ENCODE results near the gene BMP7. TPM values are rescaled to one million over a fixed set of nuclear protein-coding genes. Genes with fewer than 3 reads are reported as not detected.

BMP7 gene
- not detected for total RNA-seq

DNA sequence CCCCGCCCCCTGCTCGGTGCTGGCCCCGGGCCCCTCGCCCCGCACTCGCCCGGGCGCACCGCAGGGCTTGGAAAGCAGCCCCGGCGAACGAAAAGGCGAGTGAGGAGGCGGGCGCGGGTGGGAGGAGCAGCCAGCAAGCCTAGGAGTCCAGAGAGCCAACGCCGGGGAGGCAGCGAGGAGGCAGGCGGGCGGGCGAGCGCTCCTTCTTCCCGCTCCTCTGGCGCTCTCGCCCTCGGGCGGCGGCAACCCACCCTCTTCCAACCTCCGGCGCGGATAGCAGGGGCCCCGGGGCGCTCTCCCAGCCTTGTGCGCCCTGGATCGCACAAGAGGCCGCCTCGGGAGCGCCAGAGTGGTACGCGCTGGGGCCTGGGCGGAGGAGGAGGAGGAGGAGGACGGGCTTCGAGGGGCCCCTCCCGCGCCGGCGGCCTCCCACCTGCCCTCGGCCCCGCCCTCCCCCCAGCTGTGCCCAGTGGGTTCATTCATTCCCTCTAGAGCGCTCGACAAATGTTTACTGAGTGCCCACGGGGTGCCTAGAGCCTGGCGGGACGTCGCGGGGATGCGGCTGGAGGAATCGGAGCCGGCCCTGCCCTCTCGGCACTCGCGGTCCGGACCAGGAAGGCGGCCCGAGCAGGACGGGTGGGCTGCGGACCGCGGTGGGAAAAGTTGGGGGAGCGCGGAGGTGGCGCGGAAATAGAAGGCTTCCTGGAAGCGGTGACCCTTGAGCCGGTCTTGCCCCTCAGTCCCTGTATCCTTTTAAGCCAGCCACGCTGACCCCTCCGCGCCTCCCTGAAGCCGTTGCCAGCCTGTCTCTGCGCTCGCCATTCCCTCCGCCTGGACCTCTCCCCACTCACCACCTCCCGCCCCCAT, at the start of gene BMP7:
TSS of gene BMP7 (minus strand) at position 351 of the 867 bp plus-strand sequence. CDS start 519 bp downstream, outside the sequence.
- ChIA-PET POLR2A (no interaction called here), CTCF (no interaction called here)
- no peak for DNase-seq
- Mint-ChIP-seq H3K9me3 (no peaks in the 10 kb centered on the region), H3K27ac (no peak within 1 kb of the TSS), H3K4me1 (ENCODE audit: low read depth) (peaks cover 4% of the 10 kb centered on the region), H3K36me3 (no peaks in the 10 kb centered on the region), H3K27me3 (peaks cover 54% of the 10 kb centered on the region), H3K4me3 (no peak within 1 kb of the TSS)
- intact Hi-C loops (cut with micrococcal nuclease) = no loop called here

DNA sequence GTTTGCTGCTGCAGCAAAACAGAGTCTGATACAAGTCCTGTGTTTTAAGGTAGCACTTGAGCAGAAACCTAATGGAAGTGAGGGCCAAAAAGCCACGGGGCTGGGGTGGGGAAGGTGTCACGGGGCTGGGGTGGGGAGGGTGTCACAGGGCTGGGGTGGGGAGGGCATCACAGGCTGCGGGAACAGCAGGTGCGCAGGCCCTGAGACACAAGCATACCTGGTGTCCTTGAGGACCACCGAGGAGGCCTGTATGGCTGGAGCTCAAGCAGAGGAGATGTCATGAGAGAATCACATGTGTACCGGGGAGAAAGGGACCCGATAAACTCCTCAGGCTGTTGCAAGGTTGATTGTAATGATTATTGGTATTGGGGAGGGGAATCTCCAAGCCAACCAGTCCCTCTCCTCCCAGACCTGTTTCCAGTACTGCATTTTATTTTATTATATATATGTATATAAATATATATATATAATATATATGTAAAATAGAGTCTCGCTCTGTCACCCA, 49.6 kb upstream of the BMP7 start:
- Mint-ChIP-seq H3K27ac (no peak overlapping the region), H3K4me1 (ENCODE audit: low read depth) (no peaks in the 10 kb centered on the region), H3K4me3 (no peak overlapping the region), H3K36me3 (no peaks in the 10 kb centered on the region), H3K9me3 (no peaks in the 10 kb centered on the region), H3K27me3 (peaks cover 13% of the 10 kb centered on the region)
- ChIA-PET CTCF (no interaction called here), POLR2A (no interaction called here)
- DNase-seq = no peak
- intact Hi-C loops (cut with micrococcal nuclease) = no loop called here

DNA sequence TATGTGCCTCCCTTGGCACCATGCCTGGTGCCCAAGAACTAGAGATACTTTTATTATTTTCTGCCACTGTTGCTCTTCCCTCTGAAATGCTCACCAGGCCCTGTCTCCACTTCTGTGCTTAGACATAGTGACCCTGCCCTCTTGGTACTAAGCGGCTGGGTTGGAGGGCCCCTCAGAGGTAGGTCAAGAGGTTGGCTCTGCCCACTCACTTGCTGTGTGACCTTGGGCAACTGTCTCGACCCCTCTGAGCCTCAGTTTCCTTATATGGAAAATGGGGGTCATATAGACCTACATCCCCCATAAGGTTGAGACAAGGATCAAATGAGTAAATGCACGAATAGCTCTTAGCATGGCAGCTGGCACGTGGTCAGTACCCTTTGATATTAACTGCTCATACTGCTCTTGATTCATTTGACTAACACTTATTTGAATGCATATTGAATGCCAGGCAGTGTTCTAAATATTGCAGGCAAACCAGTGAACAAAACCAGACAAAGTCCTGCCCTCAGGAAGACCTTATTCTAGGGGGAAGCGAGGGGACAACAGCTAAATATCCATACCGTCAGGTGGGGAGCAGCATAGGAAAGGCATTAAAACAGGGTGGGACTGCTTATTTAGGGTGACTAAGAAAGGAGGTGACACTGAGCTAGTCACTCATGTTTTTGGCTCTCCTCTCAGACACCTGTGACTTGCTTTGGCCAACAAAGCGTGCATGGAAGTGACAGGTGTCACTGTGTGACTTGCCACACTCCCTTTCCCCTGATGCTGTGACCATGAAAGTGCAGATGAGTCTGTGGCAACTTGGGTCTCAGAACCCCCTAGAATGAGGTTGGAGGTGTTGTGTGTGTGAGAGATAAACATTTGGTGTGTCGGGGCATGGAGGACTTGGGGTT, 48.9 kb upstream of the BMP7 start:
- Mint-ChIP-seq H3K27me3 (peaks cover 12% of the 10 kb centered on the region), H3K9me3 (no peaks in the 10 kb centered on the region), H3K4me3 (no peak overlapping the region), H3K4me1 (ENCODE audit: low read depth) (no peaks in the 10 kb centered on the region), H3K36me3 (no peaks in the 10 kb centered on the region), H3K27ac (no peak overlapping the region)
- DNase-seq = no peak
- ChIA-PET POLR2A (no interaction called here), CTCF (no interaction called here)
- intact Hi-C loops (cut with micrococcal nuclease) = no loop called here

DNA sequence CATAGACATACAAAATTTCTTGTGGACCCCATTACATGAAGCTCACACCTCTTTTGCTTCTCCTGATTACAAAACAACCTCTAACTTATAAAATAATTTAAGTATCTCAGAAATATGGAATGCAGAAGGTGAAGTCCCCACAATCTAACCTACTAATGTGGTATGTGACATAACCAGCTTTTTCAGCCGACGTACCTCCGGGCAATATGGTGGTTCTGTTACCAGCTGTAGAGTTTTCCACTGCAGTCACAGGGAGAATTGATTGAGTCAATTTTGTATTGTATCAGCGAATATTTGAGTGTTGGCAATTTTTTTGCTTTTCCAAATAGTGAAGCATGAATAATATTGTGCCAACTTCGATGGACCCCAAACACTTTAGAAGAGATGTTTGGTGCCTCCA, 47.5 kb upstream of the BMP7 start:
- H3K9me3 Mint-ChIP-seq = no peaks in the 10 kb centered on the region
- intact Hi-C loops (cut with micrococcal nuclease) = no loop called here
- no peaks in the 10 kb centered on the region for H3K36me3 Mint-ChIP-seq
- H3K27me3 Mint-ChIP-seq = peaks cover 6% of the 10 kb centered on the region
- ChIA-PET POLR2A (no interaction called here), CTCF (interaction anchor here (2.0 kb wide), 1 partner anchor 32 kb away, joined by 5 read pairs; no protein-coding TSS in a partner anchor)
- no peak overlapping the region for H3K4me3 Mint-ChIP-seq
- DNase-seq = no peak
- H3K27ac Mint-ChIP-seq = no peak overlapping the region
- no peaks in the 10 kb centered on the region for H3K4me1 Mint-ChIP-seq (ENCODE audit: low read depth)

DNA sequence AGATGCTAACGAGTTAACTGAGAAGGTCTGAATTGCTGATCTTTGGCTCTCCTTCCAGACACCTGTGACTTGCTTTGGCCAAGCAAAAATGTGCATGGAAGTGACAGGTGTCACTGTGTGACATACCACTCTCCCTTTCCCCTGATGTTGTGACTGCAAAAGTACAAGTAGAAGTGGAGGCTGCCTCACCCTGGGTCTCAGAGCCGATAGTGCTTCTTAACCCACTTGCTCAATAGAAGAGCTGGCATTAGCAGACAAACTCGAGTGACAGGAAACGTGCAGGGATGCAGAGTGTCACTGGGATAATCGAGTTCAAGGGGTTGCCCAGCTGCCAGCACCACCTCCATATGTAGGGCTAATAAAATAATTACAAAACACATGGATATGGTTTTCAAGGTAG, 46.8 kb upstream of the BMP7 start:
- no peak for DNase-seq
- Mint-ChIP-seq H3K4me3 (no peak overlapping the region), H3K27ac (no peak overlapping the region), H3K4me1 (ENCODE audit: low read depth) (no peaks in the 10 kb centered on the region), H3K27me3 (peaks cover 6% of the 10 kb centered on the region), H3K36me3 (no peaks in the 10 kb centered on the region), H3K9me3 (no peaks in the 10 kb centered on the region)
- POLR2A ChIA-PET = no interaction called here
- CTCF ChIA-PET = interaction anchor here (2.0 kb wide), 1 partner anchor 33 kb away, joined by 5 read pairs; no protein-coding TSS in a partner anchor
- intact Hi-C loops (cut with micrococcal nuclease) = no loop called here

DNA sequence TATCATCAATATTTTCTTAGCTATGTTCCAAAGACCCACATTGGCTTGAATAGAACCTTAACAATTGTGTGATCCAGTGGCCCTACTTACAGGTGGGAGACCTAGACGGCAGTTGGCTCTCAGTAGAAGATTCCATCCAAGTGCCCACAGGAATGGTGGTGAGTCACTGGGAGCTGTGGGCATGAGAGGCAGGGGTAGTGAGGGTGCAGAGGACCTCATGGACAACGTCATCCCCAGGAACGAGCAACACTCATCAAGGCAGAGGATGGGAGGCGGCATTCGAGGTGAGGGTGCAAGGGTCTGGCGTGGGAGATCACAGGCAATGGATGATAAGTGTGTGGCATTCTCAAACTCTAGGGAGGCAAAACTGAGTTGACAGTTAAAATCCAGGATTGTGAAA, 45.7 kb upstream of the BMP7 start:
- Mint-ChIP-seq H3K9me3 (no peaks in the 10 kb centered on the region), H3K27ac (no peak overlapping the region), H3K36me3 (no peaks in the 10 kb centered on the region), H3K4me3 (no peak overlapping the region), H3K4me1 (ENCODE audit: low read depth) (no peaks in the 10 kb centered on the region), H3K27me3 (peaks cover 4% of the 10 kb centered on the region)
- ChIA-PET POLR2A (no interaction called here), CTCF (interaction anchor here (0.6 to 2.0 kb wide), 2 partner anchors 34 to 133 kb away, joined by 3 to 5 read pairs; no protein-coding TSS in a partner anchor)
- intact Hi-C loops (cut with micrococcal nuclease) = no loop called here
- no peak for DNase-seq

DNA sequence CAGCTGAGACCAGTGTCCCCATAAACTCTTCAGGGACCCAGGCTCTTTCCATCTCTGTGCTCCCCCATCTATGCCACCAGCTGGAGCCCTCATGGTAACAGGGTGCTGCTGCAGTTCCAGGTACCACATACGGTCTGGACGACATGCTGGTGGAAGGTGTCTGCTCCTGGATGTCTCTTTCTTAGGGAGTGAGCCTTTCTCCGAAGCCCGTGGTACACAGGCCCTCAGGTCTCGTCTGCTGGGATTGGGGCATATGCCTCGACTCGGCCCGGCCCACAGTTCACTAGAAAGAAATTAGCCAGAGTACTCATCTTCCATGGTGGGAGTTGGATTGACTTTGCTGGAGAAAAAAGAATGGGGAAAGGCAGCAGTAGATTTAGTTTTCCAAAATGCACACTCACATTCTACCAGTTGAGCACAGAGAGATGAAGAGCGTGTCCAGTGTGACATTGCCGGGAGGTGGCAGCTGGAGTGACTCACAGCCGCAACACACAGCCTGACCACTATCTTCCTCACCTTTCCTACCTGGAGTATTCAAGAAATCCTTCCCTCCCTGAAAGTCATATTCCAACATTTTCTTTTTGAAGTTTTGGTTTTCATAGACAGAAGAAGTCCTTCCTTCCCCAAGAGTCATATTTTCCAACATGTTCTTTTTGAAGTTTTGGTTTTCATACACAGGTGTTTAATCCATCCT, 44.5 kb upstream of the BMP7 start:
- no peaks in the 10 kb centered on the region for H3K9me3 Mint-ChIP-seq
- POLR2A ChIA-PET = no interaction called here
- intact Hi-C loops (cut with micrococcal nuclease) = no loop called here
- no peaks in the 10 kb centered on the region for H3K36me3 Mint-ChIP-seq
- CTCF ChIA-PET = no interaction called here
- no peak for DNase-seq
- H3K27me3 Mint-ChIP-seq = peaks cover 4% of the 10 kb centered on the region
- H3K27ac Mint-ChIP-seq = no peak overlapping the region
- no peaks in the 10 kb centered on the region for H3K4me1 Mint-ChIP-seq (ENCODE audit: low read depth)
- no peak overlapping the region for H3K4me3 Mint-ChIP-seq

DNA sequence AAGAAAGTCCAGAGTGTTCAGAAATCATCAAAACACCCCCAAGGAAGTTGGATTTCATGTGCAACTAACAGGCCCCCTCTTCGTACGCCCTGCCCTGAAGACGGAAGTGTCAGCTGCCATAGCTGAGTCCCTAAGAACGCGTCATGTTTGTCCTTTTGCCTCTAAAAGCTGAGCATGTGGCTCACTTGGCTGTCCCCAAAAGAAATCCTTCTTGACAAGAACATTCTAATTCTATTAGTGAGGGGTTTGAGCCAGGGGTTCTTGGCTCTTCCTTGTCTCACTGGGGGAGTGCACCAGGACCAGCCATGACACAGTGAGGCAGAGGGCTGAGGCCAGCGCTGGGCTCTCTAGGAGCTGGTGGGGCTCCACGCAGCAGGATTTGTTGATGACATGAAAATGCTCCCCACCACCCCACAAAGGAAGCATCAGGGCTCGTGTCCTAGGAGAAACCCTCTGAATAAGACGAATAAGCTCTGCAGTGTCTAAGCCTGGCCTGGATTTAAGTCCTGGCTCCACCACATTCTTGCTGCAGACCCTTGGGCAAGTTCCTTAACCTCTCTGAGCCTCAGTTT, 43.2 kb upstream of the BMP7 start:
- intact Hi-C loops (cut with micrococcal nuclease) = no loop called here
- Mint-ChIP-seq H3K27me3 (peaks cover 5% of the 10 kb centered on the region), H3K36me3 (no peaks in the 10 kb centered on the region), H3K4me1 (ENCODE audit: low read depth) (no peaks in the 10 kb centered on the region), H3K27ac (no peak overlapping the region), H3K4me3 (no peak overlapping the region), H3K9me3 (no peaks in the 10 kb centered on the region)
- no peak for DNase-seq
- ChIA-PET POLR2A (no interaction called here), CTCF (no interaction called here)

DNA sequence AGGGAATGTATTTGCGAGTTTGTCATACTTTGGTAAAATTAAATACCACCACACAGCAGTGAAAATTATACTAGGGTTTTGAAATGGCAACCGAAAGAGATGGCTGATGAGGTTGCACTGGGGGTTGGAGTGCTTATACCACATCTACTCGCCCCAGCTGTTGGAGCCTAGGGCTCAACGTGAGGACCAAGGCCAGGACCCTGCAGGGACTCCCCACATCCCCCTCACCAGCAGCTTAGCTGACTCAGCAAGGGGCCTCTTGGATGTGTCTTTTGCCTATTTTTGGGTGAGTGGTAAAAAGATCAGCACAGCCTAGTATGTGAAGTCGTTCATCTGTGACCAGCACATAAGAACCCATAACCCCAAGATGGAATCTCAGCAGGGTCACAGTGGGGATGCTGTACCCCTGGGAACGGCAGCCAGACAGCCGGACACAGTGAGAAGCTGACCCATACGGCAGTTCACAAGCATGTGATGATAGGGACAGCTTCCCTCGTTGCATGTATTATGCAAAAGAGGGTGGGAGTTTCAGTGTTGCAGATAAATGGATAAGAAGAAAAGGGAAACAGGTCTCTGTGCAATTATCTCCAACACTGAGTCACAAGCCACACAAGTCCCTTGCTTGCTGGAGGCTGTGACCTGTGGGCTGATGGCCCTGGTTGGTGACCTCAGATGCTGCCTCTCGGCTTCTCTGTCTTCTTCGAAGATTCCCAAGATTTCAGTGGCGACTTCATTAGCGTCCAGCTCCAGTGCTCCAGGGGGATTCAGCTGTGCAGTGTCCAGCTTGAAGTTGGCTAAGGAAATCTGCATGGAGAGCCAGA, 42.2 kb upstream of the BMP7 start:
- ChIA-PET POLR2A (no interaction called here), CTCF (no interaction called here)
- DNase-seq = no peak
- Mint-ChIP-seq H3K36me3 (no peaks in the 10 kb centered on the region), H3K27ac (no peak overlapping the region), H3K4me3 (no peak overlapping the region), H3K9me3 (no peaks in the 10 kb centered on the region), H3K4me1 (ENCODE audit: low read depth) (no peaks in the 10 kb centered on the region), H3K27me3 (peaks cover 6% of the 10 kb centered on the region)
- intact Hi-C loops (cut with micrococcal nuclease) = no loop called here

DNA sequence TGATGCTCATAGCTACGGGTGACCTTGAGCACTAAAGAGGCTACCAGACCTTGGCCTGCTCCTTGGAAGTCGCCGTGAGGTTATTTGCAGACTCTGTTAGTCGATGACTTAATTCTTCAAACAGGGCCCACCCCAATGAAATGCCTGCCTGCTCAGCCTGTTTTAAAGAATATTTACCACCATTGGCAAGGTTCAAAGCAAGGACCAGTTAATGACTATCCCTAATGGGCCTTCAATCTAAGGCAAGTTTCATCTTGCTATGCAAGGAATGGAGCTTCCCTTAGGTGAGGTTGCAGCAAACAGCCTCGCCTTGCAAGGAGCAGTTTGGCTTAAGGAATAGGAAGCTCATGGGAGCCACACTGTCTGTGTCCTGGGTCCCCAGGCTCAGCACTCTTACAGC, 40.3 kb upstream of the BMP7 start:
- H3K27ac Mint-ChIP-seq = no peak overlapping the region
- peaks cover 11% of the 10 kb centered on the region for H3K27me3 Mint-ChIP-seq
- H3K4me1 Mint-ChIP-seq (ENCODE audit: low read depth) = no peaks in the 10 kb centered on the region
- H3K4me3 Mint-ChIP-seq = no peak overlapping the region
- no peaks in the 10 kb centered on the region for H3K36me3 Mint-ChIP-seq
- ChIA-PET CTCF (interaction anchor here (0.7 kb wide), 1 partner anchor 217 kb away, joined by 3 read pairs; no protein-coding TSS in a partner anchor), POLR2A (no interaction called here)
- no peaks in the 10 kb centered on the region for H3K9me3 Mint-ChIP-seq
- intact Hi-C loops (cut with micrococcal nuclease) = no loop called here
- DNase-seq = no peak

DNA sequence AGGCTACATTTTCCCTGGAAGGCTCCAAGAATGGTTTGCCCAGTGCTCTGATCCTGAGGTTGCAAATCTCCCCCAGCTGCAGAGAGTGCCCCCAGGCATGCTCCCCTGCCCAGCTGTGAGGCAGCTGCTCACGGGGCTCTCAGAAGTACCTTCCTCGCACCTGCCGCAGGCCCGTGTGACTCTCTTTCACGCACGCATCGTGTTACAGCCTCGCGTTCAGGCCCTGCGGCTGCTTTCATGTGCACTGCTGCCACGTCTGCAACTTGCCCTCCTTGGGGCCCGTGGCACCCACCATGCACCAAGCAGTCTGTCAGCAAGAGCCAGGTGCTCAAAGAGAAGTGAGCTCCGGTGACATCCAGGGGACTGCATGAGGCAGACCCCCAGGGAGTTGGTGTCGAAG, 34.6 kb upstream of the BMP7 start:
- no peak overlapping the region for H3K4me3 Mint-ChIP-seq
- no peak overlapping the region for H3K27ac Mint-ChIP-seq
- no peaks in the 10 kb centered on the region for H3K36me3 Mint-ChIP-seq
- DNase-seq = no peak
- H3K27me3 Mint-ChIP-seq = peaks cover 11% of the 10 kb centered on the region
- intact Hi-C loops (cut with micrococcal nuclease) = no loop called here
- CTCF ChIA-PET = no interaction called here
- no peaks in the 10 kb centered on the region for H3K4me1 Mint-ChIP-seq (ENCODE audit: low read depth)
- POLR2A ChIA-PET = no interaction called here
- no peaks in the 10 kb centered on the region for H3K9me3 Mint-ChIP-seq
